HepG2 (cell line): ENCODE measurements around the gene RHBG. TPM values are rescaled to one million over a fixed set of nuclear protein-coding genes. Genes with fewer than 3 reads are reported as not detected.

Experiments used
- ATF4 ChIP-seq, 2 experiments: fragments of 450-650 bp in 1 of 2; sonication (generic) in 1 of 2; formaldehyde crosslinking; IDR thresholded peaks; 2 replicates each; pipeline versions ENCODE4 v1.5.0 to v1.8.0; 2020 to 2022; ENCODE audit warnings: mild to moderate bottlenecking in 1 of 2, missing genetic modification reagents in 1 of 2
- BCLAF1 ChIP-seq: fragments of 450-650 bp; IDR thresholded peaks from 2 replicates; pipeline ENCODE4 v1.6.1; 2017; ENCODE audit warnings: mild to moderate bottlenecking
- GLI4 ChIP-seq: sonication (generic); formaldehyde crosslinking; IDR thresholded peaks from 2 replicates; pipeline ENCODE4 v1.5.1; 2020; ENCODE audit warnings: missing genetic modification reagents, mild to moderate bottlenecking, moderate library complexity, borderline replicate concordance
- HNRNPL ChIP-seq: fragments of 200-400 bp; formaldehyde crosslinking; IDR thresholded peaks from 2 replicates; pipeline ENCODE4 v1.6.1; 2017; ENCODE audit warnings: mild to moderate bottlenecking, low read depth, low read length
- IKZF1 ChIP-seq: fragments of 450-650 bp; IDR thresholded peaks from 2 replicates; pipeline ENCODE4 v1.7.1; 2016
- KDM5B ChIP-seq: sonication (generic); formaldehyde crosslinking; IDR thresholded peaks from 2 replicates; pipeline ENCODE4 v1.4.0; 2020; ENCODE audit warnings: missing genetic modification reagents, mild to moderate bottlenecking, borderline replicate concordance
- NR3C1 ChIP-seq: sonication (generic); formaldehyde crosslinking; IDR thresholded peaks from 2 replicates; pipeline ENCODE4 v1.4.0; 2020; ENCODE audit warnings: missing genetic modification reagents
- SOX13 ChIP-seq, 3 experiments: fragments of 450-650 bp in 1 of 3; sonication (generic) in 1 of 3; formaldehyde crosslinking in 1 of 3; IDR thresholded peaks in 2 of 3; conservative IDR thresholded peaks in 1 of 3; 2 replicates each; pipeline versions ENCODE4 v1.5.0 to v1.6.1; 2016 to 2020; ENCODE audit warnings: antibody characterized with exemption in 1 of 3, mild to moderate bottlenecking in 1 of 3, missing compliant biosample characterization in 1 of 3, missing genetic modification reagents in 1 of 3, moderate library complexity in 1 of 3
- ZBTB7A ChIP-seq: sonication (generic); formaldehyde crosslinking; IDR thresholded peaks from 2 replicates; pipeline ENCODE4 v1.8.0; 2022; ENCODE audit warnings: mild to moderate bottlenecking, missing genetic modification reagents
- ZBTB8A ChIP-seq: sonication (generic); formaldehyde crosslinking; IDR thresholded peaks from 2 replicates; pipeline ENCODE4 v1.4.0; 2020; ENCODE audit warnings: mild to moderate bottlenecking, low read depth, missing genetic modification reagents, borderline replicate concordance
- ZFYVE20 ChIP-seq: sonication (generic); formaldehyde crosslinking; IDR thresholded peaks from 2 replicates; pipeline ENCODE4 v1.8.0; 2023; ENCODE audit warnings: low read depth, mild to moderate bottlenecking, moderate library complexity, missing genetic modification reagents, borderline replicate concordance
- ZHX1 ChIP-seq: sonication (generic); formaldehyde crosslinking; IDR thresholded peaks from 2 replicates; pipeline ENCODE4 v1.8.1; 2022; ENCODE audit warnings: low read depth, mild to moderate bottlenecking, missing genetic modification reagents
- ZNF350 ChIP-seq: sonication (generic); formaldehyde crosslinking; IDR thresholded peaks from 2 replicates; pipeline ENCODE4 v1.4.0; 2020; ENCODE audit warnings: mild to moderate bottlenecking, low read depth, missing genetic modification reagents, borderline replicate concordance
- polyA plus RNA-seq, 8 experiments: library from polyadenylated mRNA; depleted of rRNA in 3 of 8; stranded (reverse) in 7 of 8; unstranded in 1 of 8; fragments of >200 nt; fragmentation: Illumina TruSeq in 4 of 8; extraction: Trizol in 4 of 8; gene quantifications; 2 replicates each; pipeline versions ENCODE4 v1.2.1 to v1.2.3, GENCODE V29; 2011 to 2016; ENCODE audit warnings: low read depth in 4 of 8, missing spikeins in 1 of 8, mixed read lengths in 1 of 8; ENCODE audit not compliant: insufficient read depth in 1 of 8
- total RNA-seq, 5 experiments: library from RNA; depleted of rRNA; stranded (reverse); fragments of >200 nt; fragmentation: Illumina TruSeq; extraction: Trizol; gene quantifications; 2 replicates each; pipeline ENCODE4 v1.2.3, GENCODE V29; 2016; ENCODE audit warnings: low read depth in 1 of 5
- TF ChIP-seq, protein P1 (sequence below): fragments of 450-650 bp; IDR thresholded peaks from 2 replicates; pipeline ENCODE4 v1.6.1; 2017
- TF ChIP-seq, protein P2 (sequence below): sonication (generic); formaldehyde crosslinking; IDR thresholded peaks from 2 replicates; pipeline ENCODE4 v1.4.0; 2020; ENCODE audit warnings: missing genetic modification reagents

The RHBG gene
- total and polyA plus RNA-seq, 2 of the 13 experiments (the other 11 are each of a cell fraction or from before 2014, with no cell fraction given), result 61.8 to 73.5 TPM

DNA sequence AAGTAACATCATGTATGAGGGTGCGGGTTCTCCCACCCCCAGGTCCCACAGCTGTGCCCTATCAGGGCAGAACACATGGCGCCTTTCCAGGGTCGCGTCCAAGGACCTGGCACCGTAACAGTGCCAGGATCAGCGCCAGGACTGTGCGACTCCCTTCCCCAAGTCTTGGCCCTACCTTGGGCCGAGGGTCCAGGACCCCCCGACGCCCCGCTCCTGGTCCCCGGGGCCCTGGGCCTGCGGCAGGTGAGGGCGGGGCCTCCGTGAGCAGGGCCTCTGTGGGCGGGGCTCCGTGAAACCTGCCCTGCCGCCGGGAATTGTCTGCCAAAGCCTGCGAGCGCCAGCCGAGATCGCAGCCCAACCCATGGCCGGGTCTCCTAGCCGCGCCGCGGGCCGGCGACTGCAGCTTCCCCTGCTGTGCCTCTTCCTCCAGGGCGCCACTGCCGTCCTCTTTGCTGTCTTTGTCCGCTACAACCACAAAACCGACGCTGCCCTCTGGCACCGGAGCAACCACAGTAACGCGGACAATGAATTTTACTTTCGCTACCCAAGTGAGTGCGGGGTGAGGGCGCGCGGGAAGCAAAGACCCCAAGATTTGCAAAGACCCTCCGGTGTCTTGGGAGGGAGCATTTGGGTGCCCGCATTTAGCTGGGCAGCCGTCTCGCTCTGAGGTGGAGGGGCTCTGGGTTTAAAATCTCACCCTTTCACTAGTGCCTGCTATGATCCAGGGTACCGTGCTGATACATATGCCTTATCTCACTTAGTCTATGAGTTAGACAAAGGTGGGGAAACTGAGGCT, at the start of gene RHBG (continued):
- TF ChIP-seq ZBTB7A (CRISPR knock-in tag) (peak; percentile 99), BCLAF1 (no peak), KDM5B (peak; percentile 86), NR3C1 (CRISPR knock-in tag) (no peak), ZNF350 (CRISPR knock-in tag) (peak; percentile 78; the same call in 1 of the 2 replicates), ATF4 (CRISPR knock-in tag; IDR thresholded peaks at IDR 0.05) (no peak), HNRNPL (peak; percentile 69), ZFYVE20 (CRISPR knock-in tag) (no peak), SOX13 (IDR thresholded peaks at IDR 0.05) (no peak), SOX13 (CRISPR knock-in tag; conservative IDR thresholded peaks at IDR 0.05 in 1 of 2, IDR thresholded peaks at IDR 0.05 in 1 of 2) (peak in 1 of 2 experiments; percentile 45; a peak in 2 of 4 replicates), ZHX1 (CRISPR knock-in tag) (no peak), IKZF1 (no peak), ZBTB8A (no peak), GLI4 (CRISPR knock-in tag) (peak; percentile 59; the same call in 1 of the 2 replicates)
- TF ChIP-seq, protein P1, sequence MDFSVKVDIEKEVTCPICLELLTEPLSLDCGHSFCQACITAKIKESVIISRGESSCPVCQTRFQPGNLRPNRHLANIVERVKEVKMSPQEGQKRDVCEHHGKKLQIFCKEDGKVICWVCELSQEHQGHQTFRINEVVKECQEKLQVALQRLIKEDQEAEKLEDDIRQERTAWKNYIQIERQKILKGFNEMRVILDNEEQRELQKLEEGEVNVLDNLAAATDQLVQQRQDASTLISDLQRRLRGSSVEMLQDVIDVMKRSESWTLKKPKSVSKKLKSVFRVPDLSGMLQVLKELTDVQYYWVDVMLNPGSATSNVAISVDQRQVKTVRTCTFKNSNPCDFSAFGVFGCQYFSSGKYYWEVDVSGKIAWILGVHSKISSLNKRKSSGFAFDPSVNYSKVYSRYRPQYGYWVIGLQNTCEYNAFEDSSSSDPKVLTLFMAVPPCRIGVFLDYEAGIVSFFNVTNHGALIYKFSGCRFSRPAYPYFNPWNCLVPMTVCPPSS, result no peak
- TF ChIP-seq, protein P2, sequence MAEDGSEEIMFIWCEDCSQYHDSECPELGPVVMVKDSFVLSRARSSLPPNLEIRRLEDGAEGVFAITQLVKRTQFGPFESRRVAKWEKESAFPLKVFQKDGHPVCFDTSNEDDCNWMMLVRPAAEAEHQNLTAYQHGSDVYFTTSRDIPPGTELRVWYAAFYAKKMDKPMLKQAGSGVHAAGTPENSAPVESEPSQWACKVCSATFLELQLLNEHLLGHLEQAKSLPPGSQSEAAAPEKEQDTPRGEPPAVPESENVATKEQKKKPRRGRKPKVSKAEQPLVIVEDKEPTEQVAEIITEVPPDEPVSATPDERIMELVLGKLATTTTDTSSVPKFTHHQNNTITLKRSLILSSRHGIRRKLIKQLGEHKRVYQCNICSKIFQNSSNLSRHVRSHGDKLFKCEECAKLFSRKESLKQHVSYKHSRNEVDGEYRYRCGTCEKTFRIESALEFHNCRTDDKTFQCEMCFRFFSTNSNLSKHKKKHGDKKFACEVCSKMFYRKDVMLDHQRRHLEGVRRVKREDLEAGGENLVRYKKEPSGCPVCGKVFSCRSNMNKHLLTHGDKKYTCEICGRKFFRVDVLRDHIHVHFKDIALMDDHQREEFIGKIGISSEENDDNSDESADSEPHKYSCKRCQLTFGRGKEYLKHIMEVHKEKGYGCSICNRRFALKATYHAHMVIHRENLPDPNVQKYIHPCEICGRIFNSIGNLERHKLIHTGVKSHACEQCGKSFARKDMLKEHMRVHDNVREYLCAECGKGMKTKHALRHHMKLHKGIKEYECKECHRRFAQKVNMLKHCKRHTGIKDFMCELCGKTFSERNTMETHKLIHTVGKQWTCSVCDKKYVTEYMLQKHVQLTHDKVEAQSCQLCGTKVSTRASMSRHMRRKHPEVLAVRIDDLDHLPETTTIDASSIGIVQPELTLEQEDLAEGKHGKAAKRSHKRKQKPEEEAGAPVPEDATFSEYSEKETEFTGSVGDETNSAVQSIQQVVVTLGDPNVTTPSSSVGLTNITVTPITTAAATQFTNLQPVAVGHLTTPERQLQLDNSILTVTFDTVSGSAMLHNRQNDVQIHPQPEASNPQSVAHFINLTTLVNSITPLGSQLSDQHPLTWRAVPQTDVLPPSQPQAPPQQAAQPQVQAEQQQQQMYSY (CRISPR knock-in tag), result peak; percentile 55
